HT1080 (cell line): ENCODE data around the gene FAM83C. TPM values are rescaled to one million over a fixed set of nuclear protein-coding genes. Genes with fewer than 3 reads are reported as not detected.
"Not testable (repeated sequence)": the region's sequence is repeated elsewhere in the genome, so short reads cannot be mapped to it uniquely, and the experiment has no call there.

Experiments used
- DNase-seq: peaks from one replicate; pipeline ENCODE4 v3.0.0-alpha.2; 2015; ENCODE audit warnings: low read depth
- total RNA-seq: library from RNA; depleted of rRNA; stranded (reverse); fragments of >200 nt; shearing (Covaris generic); gene quantifications from 2 replicates; pipeline ENCODE4 v1.2.3, GENCODE V29; 2014

Gene FAM83C
- total RNA-seq, 1 experiment from 2014 or later: not detected

DNA sequence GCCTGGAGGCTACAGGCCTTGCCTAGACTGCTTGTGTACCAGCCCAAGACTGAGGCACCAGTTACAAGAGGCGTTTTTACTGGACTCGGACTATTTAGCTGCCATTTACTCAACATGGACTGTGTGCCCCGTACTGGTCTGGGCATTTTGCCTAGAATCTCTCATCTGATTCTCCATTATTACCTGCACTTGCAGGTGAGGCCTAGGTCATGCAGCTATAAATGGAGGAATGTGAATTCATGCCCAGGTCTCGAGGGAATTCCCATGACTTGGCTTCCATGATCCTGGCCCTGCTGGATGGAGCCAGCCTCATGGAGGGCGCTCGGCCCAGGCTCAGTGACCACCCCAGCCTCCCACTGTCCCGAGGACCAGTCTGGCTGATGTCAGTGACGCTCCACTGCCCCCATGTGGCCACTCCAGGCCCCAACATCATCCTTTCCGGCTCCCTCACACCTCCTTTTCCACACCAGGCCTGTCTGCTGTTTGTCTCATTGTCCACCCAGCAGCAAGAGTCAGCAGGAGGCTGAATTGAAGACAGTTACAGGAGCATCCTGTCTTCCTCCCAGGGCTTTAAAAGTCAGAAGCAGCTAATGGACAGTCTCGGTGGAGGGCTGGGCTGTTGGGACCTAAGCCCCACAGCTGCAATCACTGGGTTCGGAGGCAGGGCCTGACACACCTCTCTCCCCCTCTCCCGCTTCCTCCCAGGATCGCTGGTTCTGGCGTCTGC, 23.0 kb downstream of the FAM83C start:
- DNase-seq: peak; percentile 76

DNA sequence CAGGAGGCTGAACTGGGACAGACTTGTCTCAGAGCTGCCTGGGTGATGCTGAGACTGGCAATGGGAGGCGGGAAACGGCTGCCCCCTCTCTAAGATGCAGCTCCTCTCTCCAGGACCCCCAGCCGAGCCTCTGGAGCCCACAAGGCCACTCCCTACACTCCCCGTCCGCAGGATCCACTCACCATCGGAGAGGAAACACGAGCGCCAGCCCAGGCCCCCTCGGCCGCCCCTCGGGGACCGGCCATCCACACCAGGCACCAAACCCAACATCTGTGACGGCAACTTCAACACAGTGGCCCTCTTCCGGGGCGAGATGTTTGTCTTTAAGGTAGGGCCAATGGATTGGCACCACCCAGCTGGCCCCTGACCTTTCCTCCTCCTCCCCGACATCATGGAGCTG, 25.1 kb downstream of the FAM83C start:
- DNase-seq: no peak

DNA sequence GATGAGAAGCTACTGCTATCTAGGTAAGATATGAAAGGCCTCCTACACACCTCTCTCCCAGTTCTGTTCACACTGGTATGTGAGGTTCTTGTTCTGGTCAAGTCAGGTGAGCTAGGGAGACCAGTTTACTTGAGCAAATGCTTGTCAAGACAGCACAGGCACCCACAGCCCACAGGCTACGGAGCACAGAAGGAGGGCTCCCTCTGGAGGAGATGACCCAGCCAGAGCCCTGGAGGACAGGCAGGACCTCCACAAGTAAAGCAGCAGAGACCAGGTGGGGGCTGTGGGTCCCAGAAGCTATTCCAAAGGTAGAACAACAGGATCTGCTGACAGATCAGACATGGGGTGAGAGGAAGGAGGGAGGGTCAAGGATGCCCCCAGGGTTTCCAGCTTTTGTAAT, 27.5 kb downstream of the FAM83C start:
- DNase-seq: no peak

DNA sequence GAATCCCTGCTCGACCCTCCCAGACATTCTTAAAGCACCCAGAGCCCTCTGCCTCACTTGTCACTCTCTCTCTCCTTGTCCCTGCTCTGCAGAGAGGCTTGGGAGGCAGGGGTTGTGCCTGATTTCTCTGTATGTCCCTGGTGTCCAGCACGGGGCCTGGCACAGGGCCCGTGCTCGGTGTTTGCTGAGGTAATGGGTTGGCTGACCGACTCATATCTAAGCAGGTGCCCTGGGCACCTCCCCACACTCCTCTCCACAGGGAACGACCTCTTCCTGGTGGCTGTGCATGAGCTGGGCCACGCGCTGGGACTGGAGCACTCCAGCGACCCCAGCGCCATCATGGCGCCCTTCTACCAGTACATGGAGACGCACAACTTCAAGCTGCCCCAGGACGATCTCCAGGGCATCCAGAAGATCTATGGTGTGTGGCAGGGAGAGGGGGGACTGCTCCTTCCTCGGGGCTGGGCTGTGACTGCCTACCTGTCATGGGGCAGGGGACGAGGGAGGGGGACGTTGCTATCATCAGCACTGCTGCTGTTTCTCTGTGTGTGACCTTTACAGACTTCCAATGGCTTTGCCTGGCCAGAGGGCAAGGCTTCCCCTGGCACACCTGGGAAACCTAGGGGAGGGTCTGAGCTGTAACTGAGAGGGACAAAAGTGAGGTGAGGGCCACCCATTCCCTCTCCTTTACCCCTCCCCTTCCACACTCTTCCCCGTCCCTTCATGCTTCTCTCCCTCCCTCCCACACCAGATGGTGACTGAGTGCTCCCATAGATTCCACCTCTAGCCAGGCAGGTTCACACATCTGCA, 28.5 kb downstream of the FAM83C start:
- no peak for DNase-seq

DNA sequence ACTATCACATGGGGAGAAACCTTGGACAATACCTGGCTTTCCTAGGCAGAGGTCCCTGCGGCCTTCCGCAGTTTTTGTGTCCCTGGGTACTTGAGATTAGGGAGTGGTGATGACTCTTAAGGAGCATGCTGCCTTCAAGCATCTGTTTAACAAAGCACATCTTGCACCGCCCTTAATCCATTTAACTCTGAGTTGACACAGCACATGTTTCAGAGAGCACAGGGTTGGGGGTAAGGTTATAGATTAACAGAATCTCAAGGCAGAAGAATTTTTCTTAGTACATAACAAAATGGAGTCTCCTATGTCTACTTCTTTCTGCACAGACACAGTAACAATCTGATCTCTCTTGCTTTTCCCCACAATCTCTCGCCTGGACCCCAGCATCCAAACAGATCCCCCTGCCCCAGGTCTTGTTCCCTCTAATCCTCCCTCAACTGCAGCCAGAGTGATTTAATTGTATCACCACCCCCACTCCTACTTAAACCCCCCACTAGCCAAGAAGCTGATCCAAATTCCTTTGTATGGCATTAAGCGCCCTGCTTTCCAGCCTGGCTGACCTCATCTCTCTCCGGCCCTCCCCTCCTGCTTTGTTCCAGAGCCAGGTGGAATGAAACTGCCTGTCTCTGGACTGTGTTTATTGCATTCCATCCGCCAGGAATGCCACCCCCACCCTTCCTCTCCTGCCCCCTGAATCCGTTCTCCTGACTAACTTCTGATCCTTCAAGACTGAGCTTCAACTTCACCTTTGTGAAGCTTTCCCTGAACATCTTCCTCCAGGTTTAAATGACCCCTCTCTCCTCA, 29.3 kb downstream of the FAM83C start:
- DNase-seq: peak; percentile 66

DNA sequence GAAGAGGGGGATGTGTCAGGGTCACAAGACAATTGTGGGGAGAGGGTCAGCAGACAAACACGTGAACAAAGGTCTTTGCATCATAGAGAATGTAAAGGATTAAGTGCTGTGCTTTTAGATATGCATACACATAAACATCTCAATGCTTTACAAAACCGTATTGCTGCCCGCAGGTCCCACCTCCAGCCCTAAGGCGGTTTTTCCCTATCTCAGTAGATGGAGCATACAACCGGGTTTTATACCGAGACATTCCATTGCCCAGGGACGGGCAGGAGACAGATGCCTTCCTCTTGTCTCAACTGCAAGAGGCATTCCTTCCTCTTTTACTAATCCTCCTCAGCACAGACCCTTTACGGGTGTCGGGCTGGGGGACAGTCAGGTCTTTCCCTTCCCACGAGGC, 29.9 kb downstream of the FAM83C start:
- DNase-seq: not testable (repeated sequence)

DNA sequence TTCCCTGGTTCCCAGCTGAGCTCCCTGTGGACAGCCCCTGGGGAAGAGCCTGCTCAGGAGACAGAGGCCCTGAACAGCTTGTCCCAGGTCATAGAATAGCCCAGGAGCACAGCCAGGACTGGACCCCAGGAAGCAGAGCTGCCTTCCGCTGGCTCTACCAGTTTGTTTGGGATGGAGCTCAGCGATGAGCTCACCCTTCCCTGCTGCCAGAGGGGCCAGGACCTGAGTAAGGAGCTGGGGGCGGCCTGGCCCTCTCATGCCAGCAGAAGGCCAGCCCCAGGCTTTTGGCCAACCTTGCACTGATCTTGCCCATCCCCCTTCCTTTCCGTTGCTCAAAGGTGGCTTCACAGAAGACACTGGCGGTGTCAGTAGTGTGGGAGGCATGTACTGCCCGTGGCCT, 31.8 kb downstream of the FAM83C start:
- DNase-seq: no peak

DNA sequence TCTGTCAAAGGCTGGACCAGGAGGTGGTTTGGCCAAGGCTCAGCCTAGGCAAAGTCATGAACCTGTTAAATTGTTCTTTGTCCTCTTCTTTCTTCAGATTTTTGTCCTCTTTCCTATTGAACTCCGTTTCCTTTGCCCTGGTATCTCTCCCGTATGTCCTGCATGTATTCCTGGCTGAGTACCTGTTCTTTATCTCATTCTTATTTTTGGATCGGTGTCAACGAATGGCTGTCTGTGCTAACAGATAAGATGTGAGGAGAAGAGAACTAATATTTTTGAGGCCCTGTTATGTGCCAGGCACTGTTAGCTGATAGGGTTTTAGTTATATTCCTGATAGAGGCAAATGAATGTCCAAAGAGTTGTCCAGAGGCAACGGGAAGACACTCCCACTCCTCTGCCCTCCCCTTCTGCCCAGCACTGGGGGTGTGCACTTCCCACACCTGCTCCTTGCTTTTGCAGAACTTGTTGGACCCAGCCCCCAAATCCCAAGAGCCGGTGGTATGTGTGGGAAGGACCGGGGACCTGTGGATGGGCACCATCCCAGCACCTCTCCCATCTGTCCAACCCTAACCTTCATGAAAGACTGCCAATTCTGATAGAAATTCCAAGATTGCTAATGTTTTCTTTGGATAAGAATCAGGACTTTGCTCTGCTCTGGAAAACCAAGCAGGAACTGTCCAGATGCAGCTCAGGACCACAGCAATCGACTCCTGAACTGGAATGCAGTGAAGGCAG, 34.9 kb downstream of the FAM83C start:
- peak; percentile 32 for DNase-seq

DNA sequence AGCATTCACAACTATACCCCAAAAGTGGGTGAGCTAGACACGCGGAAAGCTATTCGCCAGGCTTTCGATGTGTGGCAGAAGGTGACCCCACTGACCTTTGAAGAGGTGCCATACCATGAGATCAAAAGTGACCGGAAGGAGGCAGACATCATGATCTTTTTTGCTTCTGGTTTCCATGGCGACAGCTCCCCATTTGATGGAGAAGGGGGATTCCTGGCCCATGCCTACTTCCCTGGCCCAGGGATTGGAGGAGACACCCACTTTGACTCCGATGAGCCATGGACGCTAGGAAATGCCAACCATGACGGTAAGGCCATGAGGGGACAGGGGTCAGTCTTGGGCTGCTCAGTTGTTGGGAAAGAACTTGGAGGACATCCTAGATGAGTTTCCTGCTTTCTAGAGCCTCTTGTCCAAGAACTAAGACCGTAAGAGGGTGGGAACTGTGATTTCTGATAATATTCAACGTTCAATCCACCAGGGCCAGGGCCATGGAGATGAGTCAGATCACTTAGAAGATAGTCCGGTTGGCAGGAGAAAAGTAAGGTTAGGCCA, 37.7 kb downstream of the FAM83C start:
- no peak for DNase-seq

DNA sequence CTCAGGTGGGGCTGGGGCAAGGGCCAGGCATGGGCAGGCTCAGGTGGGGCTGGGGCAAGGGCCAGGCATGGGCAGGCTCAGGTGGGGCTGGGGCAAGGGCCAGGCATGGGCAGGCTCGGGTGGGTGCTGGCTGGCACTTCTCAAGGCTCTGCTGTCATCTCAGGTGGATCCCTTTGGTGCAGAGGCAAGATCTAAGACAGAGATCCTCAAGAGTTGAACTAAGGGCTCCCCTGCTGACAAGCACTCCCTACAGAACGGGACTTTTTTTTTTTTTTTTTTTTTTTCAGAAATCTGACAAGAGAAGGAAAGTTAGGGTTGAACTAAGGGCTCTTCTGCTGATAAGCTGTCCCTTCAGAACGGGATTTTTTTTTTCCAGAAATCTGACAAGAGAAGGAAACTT, 39.2 kb downstream of the FAM83C start:
- no peak for DNase-seq

DNA sequence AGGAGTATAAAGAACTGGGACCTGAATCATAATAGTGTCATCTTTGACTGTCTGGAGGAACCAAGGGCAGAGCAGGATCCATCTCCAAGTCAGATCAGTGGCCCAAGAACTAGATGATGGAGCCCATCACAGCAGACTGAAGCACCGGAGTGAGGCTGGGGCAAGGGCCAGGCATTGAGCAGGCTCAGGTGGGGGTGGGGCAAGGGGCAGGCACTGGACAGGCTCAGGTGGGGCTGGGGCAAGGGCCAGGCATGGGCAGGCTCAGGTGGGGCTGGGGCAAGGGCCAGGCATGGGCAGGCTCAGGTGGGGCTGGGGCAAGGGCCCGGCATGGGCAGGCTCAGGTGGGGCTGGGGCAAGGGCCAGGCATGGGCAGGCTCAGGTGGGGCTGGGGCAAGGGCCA, 39.6 kb downstream of the FAM83C start:
- not testable (repeated sequence) for DNase-seq

DNA sequence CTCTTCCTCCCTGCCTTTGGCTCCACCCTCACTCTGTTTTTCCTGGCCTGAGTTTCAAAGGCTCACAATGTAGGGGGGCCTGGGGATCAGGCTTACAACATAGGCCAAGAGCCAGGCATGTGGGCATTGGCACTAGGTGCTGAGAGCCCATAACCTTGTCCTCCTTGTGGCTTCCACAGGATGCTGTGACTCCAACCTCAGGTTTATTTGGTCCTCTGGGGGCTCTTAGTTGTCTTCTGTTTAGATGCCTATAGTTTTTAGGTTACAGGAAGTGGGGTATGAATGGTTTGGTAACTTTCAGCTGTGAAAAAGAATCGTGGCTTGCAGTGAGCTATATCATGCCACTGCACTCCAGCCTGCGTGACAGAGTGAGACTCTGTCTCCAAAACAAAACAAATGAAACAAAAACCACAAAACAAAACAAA, 40.2 kb downstream of the FAM83C start:
- DNase-seq: no peak

DNA sequence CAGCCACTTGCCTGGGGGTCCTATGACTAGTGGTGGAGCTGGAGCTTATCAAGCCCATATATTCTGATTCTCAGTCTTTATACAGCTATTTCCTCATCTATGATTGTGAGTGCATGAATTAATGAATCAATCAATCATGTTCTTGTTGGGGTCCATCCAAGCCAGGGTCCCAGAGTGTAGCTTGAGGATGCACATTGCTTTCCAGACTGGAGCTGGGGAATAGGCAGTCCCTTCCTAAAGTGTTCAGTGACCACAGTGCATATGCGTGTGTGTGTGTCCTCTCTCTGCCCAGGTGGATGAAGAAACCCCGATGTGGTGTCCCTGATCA, 40.6 kb downstream of the FAM83C start:
- DNase-seq: no peak

DNA sequence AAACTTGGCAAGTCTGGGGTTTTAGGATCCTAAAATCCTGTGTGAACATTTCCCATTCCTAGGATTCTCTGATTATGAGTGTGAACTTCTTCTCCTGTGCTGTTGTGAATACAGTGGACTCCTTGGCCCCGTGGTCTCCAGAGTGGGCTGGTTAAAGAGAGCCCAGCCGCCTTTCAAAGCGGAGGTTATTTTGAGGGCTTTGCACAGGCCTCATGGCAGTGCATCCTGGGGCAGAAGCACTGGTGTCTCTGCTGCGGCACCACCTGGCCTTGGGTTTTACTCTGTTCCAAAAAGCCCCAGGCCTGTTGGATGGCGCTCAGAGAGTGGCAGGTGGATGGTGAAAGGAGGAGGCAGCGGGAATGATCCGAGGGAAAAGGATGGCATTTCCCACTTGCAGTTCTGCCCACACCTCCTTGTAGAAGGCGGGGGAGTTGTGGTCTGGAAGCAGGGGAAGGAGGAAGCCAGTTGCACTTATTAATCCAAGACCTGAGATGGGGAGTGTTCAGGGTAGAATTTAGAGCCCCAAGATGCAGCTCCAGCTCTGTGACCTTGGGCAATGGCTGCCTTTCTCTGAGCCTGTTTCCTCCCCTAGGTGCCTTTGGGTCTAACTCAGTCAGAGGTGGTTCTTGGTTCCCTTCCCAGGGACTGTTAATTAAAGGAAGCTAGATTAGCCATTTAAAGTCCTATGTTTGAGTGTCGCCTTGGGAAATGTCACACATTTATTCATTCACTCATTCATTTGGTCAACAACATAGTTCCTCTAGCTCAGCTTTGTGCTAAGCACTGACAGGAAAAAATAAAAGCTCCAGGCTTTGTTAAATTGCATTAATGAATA, 43.4 kb downstream of the FAM83C start:
- no peak for DNase-seq

DNA sequence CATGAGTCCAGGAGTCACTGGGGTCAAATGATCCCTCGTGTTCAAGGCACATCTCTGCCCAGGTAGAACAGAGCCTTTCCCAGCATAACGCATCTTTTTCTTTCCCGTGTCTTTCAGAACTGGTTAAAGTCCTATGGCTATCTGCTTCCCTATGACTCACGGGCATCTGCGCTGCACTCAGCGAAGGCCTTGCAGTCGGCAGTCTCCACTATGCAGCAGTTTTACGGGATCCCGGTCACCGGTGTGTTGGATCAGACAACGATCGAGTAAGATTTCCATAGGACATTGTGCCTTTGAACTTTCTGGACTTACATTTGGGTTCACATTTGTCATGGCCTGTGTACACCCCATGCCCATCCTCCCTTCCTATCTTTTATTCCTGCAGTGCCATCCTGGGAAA, 45.5 kb downstream of the FAM83C start:
- DNase-seq: no peak

DNA sequence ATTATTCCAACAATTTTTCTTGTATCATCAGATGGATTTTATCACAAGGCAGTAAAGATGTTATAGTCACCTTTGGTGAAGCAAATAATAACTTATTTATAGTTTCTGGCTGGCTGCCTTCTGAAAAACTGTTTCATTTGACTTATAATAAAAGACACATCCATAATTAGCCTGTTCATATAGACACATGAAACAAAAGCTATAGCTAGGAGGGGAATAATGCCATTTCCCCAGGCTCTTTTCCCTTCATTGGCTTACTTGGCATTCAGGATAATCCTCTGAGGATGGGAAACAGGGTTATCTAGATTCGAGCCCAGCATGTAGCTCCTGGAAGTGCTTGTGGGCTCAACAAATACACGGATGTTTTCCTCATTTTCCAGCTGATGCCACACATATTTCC, 48.2 kb downstream of the FAM83C start:
- no peak for DNase-seq

DNA sequence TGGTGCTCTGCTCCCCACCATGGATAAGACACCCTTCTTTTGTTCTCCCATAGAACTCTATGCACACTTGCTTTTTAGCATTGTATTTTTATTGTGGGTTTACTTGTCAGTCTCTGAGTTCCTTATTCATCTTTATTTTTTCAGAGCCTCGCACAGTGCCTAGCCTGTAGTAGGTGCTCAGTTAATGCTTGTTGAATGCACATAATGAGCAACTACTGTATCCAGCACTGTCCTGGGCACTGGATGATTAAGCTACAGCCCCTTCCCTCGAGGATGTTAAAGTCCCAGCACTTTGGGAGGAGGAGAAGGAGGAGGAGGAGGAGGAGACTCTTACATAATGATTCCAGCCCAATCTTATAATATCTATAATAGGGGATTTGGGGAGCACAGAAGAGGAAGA, 48.9 kb downstream of the FAM83C start:
- DNase-seq: no peak

DNA sequence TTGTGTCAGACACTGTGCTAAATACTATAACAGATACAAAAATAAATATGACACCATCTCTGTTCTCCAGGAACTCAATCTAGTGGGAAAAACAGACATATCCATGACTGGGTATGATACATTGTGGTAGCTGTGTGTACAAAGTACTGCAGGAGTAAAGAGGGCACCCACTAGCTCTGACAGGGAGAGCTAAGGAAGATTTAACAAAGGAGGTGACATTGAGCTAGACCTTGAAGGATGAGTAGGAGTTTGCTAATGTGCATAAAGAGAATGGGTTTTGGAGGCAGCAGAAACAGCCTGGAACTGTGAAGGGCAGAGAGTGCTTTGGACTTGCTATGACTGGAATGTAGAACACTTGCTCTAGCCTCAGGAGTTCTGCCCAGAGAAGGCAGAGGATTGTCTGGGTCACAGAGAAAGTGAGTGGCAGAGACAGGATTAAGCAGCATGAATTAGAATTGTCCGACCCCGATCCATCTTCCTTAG, 51.4 kb downstream of the FAM83C start:
- DNase-seq: no peak

DNA sequence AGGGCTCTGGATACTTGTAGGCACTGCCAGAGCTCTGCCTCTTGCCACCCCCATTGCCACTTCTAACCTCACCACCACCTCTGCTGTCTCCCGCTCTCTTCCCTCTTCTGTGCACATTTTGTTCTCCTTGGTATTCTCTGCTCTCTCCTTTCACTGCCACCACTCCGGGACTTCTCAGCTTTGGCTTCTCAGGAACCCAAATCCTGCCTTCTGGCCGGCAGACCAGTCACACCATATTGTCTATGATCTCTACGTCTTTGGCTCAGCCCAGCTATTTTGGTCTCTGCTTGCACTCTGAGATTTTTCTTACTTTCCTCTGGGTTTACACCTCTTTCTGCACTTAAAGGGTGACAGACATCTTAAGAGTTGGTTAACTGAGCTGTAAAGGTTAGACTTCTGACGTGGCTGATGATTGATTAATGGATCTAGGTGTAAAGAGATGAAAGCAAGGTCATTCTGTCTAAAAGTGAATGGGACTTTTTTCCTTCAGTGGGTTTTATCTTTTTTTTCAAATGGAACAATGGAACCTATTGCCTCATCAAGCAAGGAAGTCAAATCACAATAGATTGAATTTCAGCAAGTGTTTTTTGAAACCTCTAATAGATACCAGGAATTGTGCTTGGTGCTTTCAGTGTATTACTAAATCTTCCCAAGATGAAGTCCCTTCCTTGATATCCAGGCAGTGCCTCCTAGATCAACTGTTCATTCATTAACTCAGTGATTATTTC, 52.0 kb downstream of the FAM83C start:
- DNase-seq: no peak
